GM21717 (cell line): ENCODE results near the gene NKX2-3.
A peak's percentile ranks its signal among the peaks of the same experiment; 100 is the strongest.

ENCODE experiments used
- ATAC-seq: cut with Tn5 transposase; IDR thresholded peaks from one replicate; pipeline ENCODE4 v1.9.1; 2021; ENCODE audit warnings: mild to moderate bottlenecking, moderate library complexity; ENCODE audit not compliant: unreplicated experiment

Gene NKX2-3

DNA sequence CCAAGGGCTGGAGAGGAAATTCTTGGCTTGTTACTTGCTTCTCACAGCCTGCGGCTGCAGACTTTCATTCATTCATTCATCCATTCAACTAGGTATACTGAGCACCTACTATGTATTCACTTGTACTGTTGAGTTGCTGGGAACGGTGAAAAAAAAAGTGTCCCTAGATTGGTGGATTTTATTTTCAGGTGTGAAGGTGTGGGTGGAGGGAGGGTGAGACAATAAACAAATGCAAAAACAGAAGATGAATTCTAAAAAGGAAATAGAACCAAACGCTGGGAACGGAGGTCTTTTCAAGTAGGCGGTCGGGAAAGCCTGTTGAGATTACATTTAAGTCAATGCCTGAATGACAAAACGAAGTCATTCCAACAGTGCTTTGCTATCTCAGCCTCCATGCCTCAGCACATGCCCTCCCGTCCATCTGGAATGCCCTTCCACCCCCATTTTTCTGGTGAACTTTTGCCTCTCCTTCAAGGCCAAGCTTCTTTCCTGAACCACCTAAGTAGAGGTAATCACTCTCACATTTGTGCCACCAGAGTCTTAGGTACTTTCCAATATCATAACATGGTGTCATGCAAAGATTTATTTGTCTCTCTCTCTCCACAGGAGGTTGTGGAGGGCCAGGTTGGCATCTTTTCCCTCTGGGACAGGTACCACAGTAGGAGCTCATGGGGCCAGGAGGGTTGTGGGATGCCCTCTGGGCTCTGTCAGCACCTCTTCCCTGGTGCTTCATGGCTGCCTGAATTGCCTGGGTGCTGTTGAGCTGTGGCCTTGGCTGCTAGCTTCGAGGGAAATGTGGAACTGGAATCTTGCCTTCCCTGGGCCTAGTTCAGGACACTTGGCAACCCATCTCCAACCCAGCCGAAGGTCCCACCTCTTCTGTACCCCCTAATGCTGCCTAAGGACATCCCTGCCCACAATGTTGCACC is 5.5 kb downstream of the NKX2-3 start:
- ATAC-seq: no peak

DNA sequence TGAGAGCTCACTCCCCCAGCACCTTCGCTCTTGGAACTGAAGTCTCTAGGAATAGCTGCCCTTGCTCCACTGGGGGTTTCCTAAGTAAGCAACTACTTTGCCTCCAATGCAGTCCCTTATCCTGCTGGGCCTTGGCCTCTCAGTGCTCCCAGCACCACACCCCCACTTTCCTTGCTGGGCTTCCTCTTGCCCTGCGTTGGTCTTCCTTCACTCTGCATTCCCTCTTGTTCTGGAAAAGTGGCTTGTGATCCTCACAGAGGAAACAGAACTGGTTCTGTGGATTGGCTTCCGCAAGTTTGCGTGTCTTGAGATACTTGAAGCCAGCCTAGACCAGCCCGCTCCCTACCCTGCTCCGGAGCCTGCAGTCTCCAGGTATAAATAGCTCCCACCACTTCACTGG is 6.4 kb downstream of the NKX2-3 start:
- ATAC-seq: no peak

DNA sequence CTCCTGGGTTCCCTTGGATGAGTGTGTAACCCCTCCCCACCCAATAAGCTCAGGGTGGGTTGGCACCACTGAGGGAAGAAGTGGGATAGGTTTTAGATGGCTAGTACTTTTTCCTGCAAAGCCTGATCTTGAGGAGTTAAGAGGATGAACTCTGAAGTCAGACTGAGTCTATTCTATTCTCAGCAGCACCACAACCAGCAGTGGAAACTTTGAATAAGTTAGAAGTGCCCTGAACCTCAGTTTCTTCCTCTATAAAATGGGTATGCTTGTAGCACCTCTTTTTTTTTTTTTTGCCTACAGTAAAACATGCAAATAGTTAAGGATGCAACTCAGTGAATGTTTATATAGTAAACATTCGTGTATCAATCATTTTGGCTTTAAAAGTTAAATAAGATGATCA is 7.1 kb downstream of the NKX2-3 start:
- ATAC-seq: no peak

DNA sequence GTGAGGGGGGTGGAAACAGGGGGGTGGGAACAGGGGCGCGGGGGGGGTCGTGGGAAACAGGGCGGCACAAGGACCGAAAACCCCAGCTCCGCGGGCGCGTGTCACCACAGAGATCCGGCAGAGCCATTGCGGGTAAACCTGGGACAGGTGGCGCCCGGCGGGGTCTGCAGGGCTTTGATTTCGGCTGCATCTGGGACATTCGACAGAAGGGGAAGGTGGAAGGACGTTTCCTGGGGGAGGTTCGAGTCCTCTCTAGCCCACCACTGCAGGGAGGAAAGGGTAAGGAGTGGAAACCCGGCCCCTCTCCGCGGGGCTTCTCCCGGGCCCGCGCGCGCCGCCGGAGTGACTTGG is 7.5 kb downstream of the NKX2-3 start:
- no peak for ATAC-seq

DNA sequence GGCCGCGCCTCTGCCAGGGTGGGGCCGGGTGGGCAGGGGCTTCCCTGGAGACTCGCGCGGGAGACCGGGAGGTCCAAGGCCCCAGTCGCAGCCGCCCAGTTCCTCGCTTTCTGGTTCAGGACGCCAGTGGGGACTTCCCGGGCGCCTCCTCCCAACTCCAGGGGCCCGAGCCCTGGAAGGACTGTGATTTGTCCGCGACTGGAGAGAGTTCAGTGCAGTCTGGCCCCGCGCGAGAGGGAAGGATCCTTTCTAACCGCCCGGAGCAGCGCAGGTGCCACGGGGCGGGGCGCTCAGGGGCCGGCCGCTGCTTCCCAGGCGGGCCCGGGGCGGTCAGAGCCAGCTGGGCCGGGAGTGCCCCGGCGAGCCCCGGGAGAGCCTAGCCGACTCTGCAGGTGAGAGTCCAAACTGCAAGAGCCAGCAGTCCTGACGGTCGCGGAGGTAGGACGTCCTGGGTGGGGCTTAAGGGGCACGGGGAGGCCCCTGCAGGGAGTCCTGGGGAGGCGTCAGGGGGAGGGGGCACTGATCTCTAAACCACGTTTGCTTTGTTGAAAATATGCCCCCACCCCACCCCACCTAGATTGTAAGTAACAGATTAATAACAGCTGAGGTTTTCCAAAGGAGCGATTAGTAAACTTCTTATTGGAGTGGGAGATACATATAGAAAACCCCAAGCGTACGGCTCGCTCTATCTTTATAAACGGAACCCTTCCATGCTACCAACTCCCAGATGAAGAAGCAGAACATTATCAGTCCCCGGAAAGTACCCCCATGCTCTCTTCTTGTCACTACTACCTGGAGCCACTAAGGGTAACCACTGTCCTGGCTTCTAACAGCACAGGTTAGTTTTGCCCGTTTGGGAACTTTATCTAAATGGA is 8.2 kb downstream of the NKX2-3 start:
- ATAC-seq: no peak

DNA sequence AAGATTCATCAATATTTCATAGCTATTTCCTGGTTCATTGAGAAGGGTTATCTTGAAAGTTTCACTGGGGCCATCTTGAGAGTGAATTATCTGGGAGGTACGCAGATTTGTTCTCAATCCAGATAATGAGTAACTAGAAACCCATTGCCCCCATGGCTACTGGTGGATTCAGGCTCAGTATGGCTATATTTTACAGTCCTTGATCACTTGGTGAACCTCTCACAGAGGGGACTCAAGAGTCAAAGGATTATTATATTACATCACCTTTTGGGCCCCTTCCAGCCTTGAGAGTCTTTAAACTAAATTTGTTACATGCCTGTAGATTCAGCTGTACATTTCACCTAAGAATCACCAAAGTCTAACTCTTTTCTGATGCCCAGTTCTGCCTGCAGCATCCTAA is 11.6 kb downstream of the NKX2-3 start:
- no peak for ATAC-seq

DNA sequence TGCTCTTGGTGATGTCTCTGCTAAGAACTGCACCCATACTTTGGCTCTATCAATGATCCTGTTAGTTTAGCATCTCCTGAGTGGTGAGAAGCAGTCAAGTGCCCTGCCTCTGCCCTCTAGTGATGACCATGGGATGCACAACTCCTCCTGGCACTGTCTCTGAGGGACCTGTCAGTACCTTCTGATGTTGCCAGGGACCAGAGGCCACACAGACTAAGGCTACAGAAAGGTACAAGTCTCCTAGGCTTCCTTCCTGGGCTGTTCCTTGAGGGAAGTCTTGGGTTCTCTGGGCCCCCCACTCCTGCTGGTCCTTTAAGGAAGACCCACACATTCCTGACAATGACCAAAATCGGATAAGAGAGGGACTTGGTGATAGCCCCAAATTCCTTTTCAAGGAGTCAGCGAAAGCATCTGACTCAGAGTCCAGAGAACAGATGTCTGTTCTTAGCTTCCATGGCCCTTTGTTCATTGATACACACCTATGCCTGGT is 15.3 kb downstream of the NKX2-3 start:
- ATAC-seq: no peak

DNA sequence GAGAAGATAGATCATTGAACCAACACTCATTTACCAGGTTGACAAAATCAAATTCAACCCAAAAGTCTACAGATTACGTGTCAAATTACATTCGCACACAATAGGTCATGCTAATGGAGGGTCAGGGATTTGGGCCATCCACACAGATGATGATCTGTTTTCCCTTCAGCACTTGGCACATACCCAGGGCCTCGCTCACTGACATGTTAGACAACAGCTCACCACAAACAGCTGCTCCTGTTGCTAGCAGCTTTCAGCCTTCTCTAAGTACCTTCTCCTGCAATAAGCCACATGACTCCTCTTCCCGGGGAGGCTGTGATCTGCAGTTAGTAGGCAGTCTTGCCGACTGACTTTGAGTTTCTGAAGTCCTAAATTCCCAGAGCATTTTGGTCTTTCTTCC is 18.4 kb downstream of the NKX2-3 start:
- ATAC-seq: no peak

DNA sequence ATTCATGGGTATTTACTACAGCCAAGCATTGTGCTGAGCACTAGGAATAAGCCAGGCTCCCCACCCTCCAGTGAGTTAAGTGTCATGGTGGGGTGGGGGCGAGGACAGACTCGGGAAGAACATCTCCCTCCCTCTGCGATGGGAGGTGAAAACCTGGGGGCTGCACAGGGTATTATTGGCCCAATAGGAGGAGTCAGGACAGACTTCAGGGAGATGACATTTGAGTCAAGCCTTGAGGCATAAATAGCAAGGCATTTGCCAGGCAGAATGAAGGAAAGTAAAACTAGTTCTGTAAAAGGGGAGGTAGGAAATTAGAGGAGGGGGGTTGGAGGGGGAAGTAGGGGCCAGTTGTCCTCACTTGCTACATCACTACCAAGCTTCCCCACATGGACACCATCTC is 18.9 kb downstream of the NKX2-3 start:
- no peak for ATAC-seq

DNA sequence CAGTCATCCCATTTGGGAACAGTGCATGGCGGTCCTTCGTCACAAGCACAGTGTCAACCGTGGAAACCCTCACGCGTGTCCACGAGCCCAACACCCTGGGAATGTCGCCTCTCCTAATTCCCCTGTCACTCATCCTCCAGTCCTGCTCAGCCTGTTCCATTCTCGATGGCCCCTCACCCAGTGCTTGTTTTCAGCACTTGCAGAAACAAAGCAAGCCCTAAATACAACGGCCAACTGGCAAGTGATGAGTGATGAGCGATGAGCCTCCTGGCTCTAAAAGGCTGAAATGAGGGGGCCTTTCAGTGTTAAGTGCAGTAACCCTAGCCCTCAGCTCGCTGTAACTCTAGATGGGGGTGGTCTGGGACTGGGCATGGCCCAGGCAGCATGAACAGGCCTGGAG is 22.6 kb downstream of the NKX2-3 start:
- ATAC-seq: no peak

DNA sequence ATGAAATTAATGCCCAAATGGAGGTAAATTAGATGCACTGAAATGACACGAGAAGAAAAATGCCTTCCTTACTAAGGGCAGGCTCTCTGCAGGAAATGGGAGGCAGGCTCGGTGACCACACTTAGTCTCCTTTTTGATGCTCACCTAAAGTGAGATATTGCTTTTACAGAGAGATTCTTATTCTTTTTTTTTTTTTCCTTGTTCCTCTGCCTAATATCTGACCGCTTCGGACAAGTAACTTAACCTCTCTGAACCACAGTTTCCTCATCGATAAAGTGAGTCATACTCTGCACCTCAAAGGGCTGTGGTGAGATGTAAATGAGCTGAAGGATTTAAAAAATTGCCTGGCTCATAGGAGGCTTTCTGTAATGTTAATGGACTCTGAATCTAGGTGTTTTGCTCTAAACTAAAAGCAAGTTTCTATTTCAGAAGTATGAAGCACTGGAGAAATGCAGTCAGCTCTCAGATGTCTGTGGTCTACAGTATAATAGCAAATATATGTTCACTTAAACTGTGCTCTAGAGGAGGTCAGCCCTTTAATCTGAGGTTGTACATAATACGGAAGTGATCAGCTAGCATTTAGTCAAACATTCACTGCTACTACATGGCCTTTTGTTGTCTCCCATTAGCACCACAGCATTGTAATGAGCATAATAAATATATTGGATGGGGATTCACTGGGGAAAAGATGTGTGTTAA is 23.2 kb downstream of the NKX2-3 start:
- ATAC-seq: peak; percentile 89

DNA sequence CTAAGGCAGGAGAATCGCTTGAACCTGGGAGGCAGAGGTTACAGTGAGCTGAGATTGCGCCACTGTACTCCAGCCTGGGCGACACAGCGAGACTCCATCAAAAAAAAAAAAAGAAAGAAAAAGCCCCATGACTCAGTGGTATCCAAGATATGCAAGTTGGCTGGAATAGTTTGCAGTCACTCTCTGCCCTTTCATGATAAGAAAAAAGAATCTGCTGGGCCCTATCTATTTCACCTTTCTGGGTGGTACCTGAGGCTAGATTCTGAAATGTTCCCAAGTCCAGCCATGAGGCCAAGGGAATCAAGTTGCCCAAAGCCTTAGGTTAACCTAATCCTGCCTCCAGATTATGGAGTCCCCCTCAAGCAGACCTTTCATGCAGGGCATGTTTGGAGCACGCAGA is 24.3 kb downstream of the NKX2-3 start:
- ATAC-seq: no peak

DNA sequence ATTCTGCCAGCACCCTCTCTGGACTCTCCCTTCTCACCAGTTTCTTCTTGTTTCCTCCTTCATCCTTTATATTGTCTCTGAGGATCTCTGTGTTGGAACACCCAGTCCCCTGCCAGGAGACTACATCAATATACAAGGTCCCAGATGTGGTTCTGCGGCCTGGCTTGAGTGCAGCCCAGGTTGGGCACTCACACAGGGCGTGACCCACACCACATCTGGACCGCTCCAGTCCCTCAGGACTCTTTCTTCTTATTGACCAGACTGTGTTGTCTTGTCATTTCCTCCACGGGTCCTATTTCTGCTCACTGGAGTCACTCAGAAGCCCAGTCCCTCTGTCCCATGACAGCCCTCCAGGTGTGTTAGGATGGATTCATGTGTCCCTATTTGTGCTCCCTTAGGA is 26.0 kb downstream of the NKX2-3 start:
- no peak for ATAC-seq

DNA sequence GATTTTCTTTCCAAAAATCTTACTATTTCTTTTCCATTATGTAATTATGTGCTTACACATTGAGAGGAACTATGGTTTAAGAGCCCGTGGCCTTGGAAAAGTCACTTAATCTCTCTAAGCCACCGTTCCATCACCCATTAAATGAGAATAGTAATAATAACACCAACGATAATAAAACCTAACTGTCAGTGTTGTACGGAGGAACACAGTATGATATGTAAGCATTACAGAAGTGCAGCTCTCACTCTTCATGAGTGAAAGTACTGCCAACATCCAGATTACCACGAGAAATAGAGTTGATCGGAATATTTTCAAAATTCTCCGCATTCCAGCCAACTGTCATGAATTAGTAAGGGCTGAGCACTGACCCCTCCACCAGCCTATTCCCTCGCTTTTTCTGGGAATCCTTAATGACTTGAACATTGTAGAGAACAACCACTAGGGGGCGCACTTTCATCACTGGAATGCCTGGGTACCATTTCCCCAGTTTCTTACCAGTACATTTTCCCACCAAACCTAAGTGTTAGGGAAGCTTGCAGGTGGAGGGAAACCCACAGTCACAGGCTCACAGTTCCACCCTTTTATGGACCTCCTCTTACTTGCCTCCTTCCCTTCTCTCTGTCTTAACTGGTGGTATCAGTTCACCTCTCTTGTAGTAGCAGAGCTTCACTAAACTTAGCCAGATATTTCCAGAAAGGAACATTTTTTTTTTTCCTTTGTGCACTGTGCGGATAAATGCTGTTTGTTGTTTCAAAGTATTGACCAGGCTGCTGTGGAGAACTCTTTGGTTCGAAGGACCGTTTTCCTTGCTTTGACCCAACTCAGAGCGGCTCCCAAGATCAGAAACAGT is 27.8 kb downstream of the NKX2-3 start:
- no peak for ATAC-seq

DNA sequence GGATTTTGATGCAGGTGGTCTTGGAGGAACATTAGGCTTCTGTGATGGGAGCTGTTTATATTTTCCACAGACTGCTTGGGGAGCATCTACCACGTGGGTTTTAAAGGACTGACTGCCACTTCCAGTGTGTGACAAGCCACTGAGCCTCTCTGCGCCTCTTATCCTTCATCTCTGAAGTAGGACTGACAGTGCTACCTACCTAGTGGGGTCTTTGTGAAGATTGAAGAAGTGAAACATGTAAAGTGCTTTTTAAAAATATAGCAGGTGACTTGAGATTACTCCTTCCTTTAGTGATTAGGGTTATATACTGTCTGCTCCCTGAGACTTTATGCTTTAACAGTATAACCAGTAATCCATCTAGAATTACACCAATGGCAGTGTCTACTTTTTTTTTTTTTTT is 29.9 kb downstream of the NKX2-3 start:
- ATAC-seq: no peak

DNA sequence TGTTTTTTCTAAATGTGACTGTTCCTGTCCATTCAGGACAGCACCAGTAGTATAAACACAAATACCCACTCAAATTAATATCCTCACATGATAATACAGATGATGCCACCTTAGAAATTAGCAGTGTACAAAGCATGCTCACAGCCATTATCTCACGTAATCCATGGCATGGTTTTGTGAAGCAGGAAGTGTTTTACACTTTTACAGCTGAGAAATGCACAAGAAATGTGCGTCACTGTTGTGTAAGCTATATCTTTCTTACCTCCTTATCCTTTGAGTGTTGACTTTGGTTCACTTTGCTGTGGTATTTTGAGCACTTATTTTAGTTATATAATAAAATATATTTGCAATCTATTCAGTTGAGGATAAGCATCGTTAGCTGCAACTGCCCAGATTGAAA is 31.6 kb downstream of the NKX2-3 start:
- ATAC-seq: no peak

DNA sequence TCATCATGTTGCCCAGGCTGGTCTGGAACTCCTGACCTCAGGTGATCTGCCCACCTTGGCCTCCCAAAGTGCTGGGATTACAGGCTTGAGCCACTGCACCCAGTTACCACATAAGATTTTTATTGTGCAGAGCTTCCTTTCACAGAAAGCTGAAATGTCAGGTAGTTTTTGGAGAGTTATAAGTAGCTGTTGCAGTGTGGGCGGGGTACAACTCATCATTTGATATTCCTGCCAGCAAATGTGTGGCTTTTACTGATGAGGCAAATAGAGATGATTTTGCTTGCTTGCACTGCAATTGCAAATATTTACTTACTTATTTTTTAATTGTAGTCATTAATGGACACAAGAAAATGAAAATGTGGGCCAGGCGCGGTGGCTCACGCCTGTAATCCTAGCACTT is 32.4 kb downstream of the NKX2-3 start:
- ATAC-seq: no peak

DNA sequence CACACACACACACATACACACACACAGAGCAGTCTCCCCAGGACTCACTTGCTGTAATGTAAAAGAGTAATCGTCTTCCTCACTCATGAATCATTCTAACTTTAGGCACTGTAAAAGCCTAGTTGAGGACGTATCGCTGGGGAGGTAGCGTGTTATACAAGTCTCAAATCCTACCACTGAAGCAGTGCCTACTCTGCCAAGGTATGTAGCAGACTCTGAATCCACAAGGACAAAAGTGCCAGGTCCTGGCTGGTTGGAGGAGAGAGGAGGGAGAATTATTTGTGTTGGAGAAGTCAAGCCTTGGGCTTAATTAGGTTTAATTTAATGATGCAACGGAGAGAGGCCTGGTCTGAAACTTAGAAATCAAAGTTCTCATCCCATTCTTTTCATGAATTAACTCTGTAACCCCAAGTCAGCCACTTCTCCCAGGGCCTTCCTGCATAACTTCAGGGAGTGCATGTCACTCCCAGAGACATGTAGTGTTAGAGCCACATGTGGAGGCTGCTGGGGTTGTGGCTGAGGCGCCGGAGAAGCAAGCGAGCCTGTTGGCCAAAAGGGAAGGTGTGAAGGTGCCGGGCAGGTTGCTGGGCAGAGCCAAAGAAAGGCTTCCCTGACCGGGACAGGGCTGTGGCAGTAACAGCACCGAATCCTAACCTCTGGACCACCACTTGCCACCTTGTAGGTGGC is 36.7 kb downstream of the NKX2-3 start:
- ATAC-seq: no peak

DNA sequence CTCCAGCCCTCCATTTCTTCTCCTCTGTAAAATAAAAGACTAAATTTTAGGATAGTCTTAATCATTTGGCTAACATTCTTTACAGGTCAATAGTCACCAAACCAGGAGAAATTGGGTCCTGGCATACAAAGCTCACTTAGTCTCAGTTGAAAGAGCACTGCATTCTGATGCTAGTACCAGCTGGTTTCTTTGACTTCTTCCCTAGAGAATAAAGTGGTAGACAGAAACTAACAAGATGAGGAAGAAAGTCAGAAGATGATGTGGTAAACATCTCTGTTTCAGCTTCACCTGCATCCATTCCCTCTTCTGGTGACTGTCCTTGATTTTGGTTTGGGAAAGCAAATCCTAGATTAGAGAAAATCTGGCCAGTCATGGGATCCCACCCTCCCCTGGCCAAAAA is 37.2 kb downstream of the NKX2-3 start:
- ATAC-seq: no peak

DNA sequence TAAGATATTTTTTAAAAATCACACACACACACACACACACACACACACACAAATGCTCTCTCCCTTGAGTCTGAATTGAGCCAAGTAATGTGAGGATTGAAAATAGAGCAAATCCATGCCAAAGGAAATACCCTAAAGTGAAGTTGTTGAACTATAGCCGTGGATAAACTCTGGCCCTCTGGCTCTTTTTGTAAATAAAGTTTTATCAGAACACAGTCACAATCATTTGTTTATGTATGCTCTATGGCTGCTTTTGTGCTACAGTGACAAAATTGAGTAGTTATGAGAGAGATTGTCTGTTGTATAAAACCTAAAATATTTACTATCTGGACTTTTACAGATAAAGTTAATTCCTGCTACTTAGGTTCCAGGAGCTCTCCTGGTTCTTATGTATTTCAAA is 39.1 kb downstream of the NKX2-3 start:
- no peak for ATAC-seq
